Stimulated activated CD4-positive, alpha-beta T cell treated with anti-CD3 and anti-CD28 coated beads, Interleukin-2, amount 100 ng/mL, for 24 hours (primary cell): ENCODE results near the gene TPCN1.
A peak's percentile ranks its signal among the peaks of the same experiment; 100 is the strongest.

Source experiments
- DNase-seq, 2 donors: peaks; one replicate each; pipeline ENCODE4 v3.0.0-alpha.2; 2020

Gene TPCN1

GRCh38 chr12:113266106-113266895, 45.0 kb downstream of the TPCN1 start:
- DNase-seq, result no peak

DNA sequence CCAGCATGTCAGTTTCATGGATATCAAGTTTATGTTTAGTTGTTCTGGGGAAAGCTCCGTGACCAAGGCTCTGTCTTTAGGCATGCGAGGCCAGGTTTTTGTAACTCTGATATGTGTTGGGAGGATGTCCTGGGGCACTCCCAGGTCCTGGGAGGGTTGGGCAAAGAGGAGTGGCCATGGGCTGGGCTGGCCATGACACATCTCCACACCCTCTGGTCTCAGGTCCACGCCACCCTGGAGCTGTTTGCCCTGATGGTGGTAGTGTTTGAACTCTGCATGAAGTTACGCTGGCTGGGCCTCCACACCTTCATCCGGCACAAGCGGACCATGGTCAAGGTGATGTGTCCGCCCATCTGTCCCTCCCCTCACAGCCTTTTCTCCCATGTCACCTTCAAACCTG, 46.4 kb downstream of the TPCN1 start:
- DNase-seq, result no peak

GRCh38 chr12:113268136-113268535, 46.9 kb downstream of the TPCN1 start:
- DNase-seq, result no peak

- no peak for DNase-seq
Measured at GRCh38 chr12:113268621-113269020, 47.4 kb downstream of the TPCN1 start.

DNA sequence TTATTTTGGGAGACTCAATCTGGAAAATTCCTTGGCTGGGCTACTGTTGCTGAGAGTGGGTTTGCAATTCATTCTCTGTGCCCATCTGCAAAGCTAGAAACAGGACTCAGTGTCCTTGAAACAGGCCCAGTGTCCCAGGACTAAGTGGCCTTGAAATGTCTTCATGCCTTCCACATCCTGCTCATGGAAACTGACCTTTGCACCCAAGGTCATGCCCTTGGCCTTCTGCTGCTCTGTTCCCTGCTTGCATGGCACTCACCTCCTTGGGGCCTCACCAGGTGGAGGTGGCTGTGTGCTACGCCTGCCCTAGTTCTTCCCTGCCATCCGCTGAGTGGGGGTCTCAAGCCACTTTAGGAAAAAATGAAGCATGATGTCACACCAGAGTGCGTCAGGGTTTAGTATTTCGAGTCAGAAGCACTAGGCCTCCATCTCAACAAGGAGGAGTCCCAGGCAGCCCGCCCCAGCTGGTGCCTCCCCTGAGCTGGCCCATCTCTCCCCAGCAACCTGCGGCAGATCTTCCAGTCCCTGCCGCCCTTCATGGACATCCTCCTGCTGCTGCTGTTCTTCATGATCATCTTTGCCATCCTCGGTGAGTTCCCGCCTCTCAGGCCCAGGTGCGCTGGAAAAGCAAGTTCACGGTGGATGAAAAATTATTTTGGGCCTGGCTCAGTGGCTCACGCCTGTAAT, 48.1 kb downstream of the TPCN1 start:
- DNase-seq, result no peak

- DNase-seq, result no peak
Measured at GRCh38 chr12:113270709-113271009, 49.4 kb downstream of the TPCN1 start.

- DNase-seq, result no peak
Measured at GRCh38 chr12:113271466-113271852, 50.2 kb downstream of the TPCN1 start.

DNA sequence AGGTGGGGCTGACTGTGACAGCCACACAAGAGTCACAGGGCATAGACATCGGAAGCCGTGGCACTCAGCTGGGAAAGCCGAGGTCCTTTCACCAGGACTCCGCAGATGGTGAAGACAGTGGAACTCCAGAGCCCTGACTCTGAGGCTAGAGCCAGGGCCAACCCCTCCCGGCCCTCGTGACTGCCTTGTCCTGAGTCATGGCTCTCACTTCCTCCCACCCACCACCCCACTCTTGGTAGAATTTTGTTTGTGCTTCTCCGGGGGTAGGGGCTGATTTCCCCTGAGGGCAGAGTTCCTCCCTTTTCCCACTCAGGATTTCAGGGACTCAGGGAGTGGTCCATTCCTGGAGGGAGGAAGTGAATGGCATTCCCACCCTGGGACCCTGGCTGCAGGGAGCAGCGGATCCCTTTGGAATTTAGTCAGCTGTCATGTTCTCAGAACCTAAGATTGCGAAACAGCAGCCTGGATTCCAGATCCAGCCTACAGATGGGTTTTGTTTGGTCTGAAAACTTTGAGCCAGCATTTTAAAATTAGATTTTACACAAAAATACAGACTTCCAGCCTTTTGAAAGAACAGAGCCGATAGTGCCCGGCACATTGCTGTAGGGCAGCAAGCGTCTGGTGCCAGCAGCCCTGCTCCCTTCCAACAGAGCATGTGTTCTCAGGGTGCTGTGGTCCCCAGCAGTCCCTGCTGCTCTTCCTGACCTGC, 50.7 kb downstream of the TPCN1 start:
- peak; percentile 36 to 38 for DNase-seq

- no peak for DNase-seq
Measured at GRCh38 chr12:113273053-113273725, 51.9 kb downstream of the TPCN1 start.

DNA sequence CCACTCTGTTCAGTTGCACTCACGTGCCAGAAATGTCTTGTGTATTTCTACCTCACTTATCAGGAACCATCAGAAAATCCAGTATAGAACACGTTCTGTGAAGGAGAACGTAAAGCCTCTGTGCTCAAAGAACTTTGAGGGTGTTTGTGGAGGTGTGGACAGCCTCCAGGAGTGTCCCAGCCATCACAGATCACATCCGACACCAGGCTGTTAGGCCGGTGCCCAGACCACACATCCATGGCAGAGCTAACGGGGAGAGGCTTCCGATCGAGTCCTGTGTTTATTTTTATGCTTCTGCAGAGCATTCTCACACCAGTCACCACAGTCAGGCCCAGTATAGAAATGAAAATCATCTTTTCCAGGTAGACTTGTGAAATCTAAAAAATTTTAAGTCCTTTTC, 53.6 kb downstream of the TPCN1 start:
- no peak for DNase-seq

GRCh38 chr12:113276306-113276705, 55.0 kb downstream of the TPCN1 start:
- no peak for DNase-seq

DNA sequence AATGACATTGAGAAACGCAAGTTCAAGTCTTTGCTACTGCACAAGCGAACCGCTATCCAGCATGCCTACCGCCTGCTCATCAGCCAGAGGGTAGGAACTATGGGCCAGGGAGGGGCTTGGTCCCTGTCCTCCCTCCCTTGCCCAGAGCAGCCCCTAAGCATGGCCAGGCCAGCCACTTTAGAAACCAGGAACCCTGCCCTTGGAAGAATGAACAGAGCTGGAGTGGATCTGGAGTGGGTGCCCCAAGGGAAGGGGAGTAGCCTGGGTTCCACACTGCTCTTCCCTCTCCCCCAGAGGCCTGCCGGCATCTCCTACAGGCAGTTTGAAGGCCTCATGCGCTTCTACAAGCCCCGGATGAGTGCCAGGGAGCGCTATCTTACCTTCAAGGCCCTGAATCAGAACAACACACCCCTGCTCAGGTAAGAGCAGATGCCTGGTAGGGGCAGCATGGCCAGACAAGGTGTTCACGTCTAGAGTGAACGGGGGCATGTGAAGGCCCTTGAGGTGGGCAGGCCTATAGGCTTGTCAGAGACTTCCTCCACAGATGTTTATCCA, 55.8 kb downstream of the TPCN1 start:
- no peak for DNase-seq

DNA sequence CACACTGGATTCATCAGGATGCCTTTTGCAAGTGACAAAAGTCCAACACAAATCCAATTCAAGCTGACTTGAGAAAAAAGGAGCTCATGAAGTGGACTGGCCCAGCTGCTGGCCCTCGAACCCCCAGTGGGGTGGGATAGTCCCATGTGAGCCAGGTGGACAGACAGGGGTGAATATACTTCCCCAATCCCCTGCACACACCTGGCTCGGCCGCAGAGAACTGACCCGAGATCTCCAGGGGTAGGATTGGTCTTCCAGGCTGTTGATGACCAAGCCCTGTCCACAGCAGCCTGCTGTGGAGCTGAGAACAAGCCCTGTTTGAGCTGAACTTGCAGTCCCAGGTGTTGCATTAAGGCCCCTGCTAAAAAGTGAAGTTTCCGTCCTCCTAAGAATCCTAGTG, 56.2 kb downstream of the TPCN1 start:
- DNase-seq, result no peak

- DNase-seq, result no peak
Measured at GRCh38 chr12:113278141-113278540, 56.9 kb downstream of the TPCN1 start.

GRCh38 chr12:113278633-113279032, 57.4 kb downstream of the TPCN1 start:
- no peak for DNase-seq

GRCh38 chr12:113284751-113285150, 63.5 kb downstream of the TPCN1 start:
- DNase-seq, result no peak

DNA sequence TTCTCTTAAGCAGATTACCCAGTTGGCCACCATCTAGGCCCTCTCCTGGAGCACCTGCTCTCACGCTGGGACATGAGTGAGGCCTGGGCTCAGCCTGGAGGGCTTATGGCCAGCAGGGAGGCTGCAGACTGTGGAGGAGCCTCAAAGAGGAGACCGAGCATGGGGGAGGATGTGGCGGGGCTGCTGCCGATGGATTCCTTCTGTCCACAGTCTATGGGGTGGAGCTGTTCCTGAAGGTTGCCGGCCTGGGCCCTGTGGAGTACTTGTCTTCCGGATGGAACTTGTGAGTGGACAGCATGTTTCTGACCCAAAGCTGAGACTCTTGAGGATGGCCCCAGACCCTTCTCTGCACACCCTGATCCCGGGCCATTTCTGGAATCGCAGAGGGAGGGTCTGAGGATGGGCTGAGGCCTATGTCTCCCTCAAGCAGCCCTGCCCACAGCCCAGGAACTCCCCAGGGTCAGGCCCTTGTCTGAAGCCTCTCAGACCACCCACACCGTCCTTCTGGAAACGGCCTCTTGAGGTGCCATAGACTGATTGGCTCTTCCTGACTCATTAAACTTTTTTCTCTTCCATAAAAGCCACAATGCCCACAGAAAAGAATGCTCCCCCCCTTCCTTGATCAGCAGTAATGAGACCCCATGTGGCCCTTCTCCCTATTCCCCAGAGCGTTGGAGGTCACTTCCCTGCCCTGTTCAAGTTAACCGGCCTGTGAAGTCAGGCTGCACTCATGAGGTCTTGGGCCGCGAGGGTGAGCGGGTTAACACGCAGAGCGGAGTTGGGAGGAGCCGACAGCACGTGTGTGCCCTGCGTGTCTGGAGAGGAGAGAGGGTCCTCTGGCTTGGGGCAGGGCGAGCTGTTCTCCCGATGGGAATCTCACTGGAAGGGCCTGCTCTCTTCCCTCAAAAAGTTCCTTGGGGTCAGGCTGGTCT, 64.7 kb downstream of the TPCN1 start:
- no peak for DNase-seq

DNA sequence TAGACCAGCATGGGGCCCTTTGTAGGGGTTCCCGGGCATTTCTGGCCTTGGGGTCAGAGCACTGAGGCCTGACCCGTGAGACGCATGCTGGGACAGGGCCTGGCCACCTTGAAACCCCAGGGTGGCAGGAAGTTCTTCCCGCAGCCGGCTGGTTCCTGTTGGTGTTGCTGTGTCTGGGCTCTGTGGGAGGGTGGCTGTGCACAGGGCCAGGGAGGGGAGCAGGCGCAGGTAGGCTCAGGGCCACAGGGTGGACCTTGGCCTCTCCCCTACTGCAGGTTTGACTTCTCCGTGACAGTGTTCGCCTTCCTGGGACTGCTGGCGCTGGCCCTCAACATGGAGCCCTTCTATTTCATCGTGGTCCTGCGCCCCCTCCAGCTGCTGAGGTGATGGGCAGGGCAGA, 65.4 kb downstream of the TPCN1 start:
- no peak for DNase-seq

- DNase-seq, result no peak
Measured at GRCh38 chr12:113287146-113287898, 66.1 kb downstream of the TPCN1 start.

GRCh38 chr12:113287899-113288282, 66.6 kb downstream of the TPCN1 start:
- no peak for DNase-seq

- no peak for DNase-seq
Measured at GRCh38 chr12:113289361-113289760, 68.1 kb downstream of the TPCN1 start.
